ENCODE results near the gene HJURP.

Gene HJURP

DNA sequence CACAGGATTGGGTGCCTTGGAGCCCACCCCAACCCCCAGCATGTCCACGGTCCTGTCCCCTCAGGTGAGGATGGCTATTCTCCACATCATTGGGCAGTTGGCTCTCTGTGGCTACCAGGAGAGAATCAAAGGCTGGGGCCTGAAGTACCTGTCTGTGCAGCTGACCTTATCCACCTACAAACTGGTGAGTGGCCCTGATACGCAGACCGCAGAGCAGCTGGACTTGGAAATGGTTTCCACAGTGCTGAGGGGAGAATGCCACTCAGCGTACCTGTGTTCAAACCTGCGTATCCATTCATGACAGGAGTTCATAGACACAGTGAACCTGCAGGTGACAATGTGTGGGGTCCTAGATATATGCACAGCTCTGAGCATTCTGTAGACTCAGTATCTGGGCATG, 54.6 kb downstream of the HJURP start:
- H3K9me3 ChIP-seq (ENCODE audit: severe bottlenecking), result peaks cover 4% of the 10 kb centered on the region
- H3K4me3 ChIP-seq (ENCODE audit: low read depth, low read length), result no peak overlapping the region
- H3K27ac ChIP-seq, result no peak overlapping the region
- H3K27me3 ChIP-seq (ENCODE audit: insufficient read depth, low read depth, severe bottlenecking), result no peaks in the 10 kb centered on the region
- TF ChIP-seq, protein P1, sequence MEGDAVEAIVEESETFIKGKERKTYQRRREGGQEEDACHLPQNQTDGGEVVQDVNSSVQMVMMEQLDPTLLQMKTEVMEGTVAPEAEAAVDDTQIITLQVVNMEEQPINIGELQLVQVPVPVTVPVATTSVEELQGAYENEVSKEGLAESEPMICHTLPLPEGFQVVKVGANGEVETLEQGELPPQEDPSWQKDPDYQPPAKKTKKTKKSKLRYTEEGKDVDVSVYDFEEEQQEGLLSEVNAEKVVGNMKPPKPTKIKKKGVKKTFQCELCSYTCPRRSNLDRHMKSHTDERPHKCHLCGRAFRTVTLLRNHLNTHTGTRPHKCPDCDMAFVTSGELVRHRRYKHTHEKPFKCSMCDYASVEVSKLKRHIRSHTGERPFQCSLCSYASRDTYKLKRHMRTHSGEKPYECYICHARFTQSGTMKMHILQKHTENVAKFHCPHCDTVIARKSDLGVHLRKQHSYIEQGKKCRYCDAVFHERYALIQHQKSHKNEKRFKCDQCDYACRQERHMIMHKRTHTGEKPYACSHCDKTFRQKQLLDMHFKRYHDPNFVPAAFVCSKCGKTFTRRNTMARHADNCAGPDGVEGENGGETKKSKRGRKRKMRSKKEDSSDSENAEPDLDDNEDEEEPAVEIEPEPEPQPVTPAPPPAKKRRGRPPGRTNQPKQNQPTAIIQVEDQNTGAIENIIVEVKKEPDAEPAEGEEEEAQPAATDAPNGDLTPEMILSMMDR (IDR thresholded peaks at IDR 0.05; ENCODE audit: low read depth, low read length), result no peak
- DNase-seq, result no peak
- no peaks in the 10 kb centered on the region for H3K36me3 ChIP-seq

DNA sequence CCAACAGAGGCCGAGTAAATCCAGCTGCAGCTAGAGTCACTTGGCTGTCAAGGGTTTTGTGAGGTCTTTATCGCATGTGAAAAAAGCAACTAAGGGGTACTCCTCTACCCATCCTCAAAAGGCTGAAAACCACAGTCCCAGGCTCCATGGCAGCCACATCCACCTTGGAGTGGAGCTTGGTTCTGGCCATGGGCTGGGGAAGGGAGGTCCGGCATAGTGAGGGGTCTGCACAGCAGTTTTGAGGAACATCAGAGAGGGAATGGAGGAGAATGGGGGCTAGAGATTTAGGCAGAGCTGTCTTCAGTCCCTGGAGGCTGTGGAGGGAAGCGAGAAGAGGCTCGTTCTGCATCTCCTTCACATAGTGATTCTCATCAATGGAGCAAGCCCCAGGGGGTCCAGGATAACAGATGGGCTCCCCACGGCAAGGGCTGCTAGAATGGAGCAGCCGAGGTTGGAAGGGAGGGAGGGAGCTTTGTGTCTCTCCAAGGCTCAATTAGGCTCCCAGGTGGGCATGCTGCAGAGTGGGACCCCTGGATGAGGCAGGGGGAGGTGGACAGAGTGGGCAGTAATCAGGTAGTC, 55.2 kb downstream of the HJURP start:
- TF ChIP-seq, protein P1 (IDR thresholded peaks at IDR 0.05; ENCODE audit: low read depth, low read length), result no peak
- Histone ChIP-seq H3K4me3 (ENCODE audit: low read depth, low read length) (no peak overlapping the region), H3K27ac (no peak overlapping the region), H3K27me3 (ENCODE audit: insufficient read depth, low read depth, severe bottlenecking) (no peaks in the 10 kb centered on the region), H3K9me3 (ENCODE audit: severe bottlenecking) (peaks cover 4% of the 10 kb centered on the region), H3K36me3 (no peaks in the 10 kb centered on the region)
- DNase-seq, result peak; percentile 11

DNA sequence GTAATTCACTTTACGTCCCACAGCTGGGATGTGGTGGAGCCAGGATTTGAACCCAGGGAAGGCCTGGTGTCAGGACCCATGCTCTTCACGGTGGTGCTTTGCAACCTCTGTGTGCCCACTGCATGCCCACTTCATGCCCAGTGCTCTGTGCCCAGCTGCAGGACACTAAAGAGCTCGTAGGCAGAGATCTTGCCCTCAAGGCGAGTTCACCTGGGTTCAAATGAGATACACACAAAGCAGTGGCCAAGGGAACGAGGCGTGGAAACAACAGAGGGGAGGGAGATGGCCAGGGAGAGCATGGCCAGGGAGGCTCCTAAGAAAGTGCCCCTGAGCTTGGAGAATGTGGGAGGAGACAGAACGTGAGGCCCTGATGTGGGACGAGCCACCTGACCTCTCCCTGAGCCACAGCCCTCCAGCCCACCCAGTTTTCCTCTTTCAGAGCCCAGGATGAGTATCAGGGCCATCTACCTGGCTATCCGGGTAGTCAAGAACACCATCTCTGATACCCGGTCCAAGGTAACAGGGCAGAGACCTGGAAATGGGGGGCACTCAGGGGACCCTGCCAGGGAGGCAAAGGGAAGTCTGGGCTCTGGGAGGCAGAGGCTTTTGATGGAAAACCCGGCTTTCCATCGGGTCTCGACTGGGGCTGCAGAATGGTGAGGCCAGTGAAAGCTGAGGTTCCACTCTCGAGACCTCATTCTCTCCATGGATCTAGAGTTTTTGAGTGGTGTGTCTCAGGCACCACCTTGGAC, 55.8 kb downstream of the HJURP start:
- no peak overlapping the region for H3K4me3 ChIP-seq (ENCODE audit: low read depth, low read length)
- H3K9me3 ChIP-seq (ENCODE audit: severe bottlenecking), result peaks cover 4% of the 10 kb centered on the region
- TF ChIP-seq, protein P1 (IDR thresholded peaks at IDR 0.05; ENCODE audit: low read depth, low read length), result no peak
- no peaks in the 10 kb centered on the region for H3K27me3 ChIP-seq (ENCODE audit: insufficient read depth, low read depth, severe bottlenecking)
- DNase-seq, result peak; percentile 1
- no peak overlapping the region for H3K27ac ChIP-seq
- H3K36me3 ChIP-seq, result no peaks in the 10 kb centered on the region

DNA sequence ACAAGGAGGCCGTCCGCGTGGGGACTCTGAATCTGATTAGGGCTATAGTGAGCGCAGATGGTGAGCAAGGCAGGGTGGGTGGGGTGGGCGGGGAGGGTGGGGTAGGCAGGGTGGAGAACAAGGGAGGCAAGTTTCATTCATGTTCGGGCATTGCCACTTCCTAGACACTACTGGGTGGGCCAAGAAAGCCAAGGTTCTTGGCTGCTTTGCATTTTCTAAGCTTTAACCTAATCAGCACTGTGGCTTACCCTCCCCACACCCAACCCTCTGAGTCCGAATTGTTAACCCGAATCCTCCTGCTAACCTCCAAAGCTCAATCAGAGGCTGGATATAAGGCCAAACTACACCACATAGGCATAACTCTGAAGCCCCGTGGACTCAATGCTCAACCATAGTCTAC, 58.1 kb downstream of the HJURP start:
- no peak overlapping the region for H3K27ac ChIP-seq
- DNase-seq, result no peak
- no peaks in the 10 kb centered on the region for H3K27me3 ChIP-seq (ENCODE audit: insufficient read depth, low read depth, severe bottlenecking)
- TF ChIP-seq, protein P1 (IDR thresholded peaks at IDR 0.05; ENCODE audit: low read depth, low read length), result no peak
- no peak overlapping the region for H3K4me3 ChIP-seq (ENCODE audit: low read depth, low read length)
- no peaks in the 10 kb centered on the region for H3K36me3 ChIP-seq
- peaks cover 4% of the 10 kb centered on the region for H3K9me3 ChIP-seq (ENCODE audit: severe bottlenecking)

DNA sequence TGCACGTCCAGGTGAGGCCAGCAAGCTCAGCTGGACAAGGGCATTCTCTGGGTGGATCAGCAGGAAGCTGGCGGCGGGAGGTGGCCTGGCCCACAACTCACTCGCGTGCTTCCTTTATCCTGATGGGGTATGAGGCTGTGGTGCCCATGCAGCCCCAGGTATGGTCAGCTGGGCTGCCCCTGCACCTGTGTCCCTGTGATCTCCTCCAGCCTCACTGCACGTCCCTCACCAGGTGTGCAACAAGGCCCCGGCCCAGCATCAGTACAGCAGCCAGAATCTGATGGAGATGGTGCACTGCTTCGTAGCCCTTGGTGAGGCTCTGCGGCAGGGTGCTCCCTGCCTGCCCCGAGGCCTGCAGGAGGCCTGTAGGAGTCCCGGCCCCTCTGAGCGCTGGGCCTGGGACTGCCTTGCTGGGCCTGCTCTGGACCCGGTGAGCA, 58.6 kb downstream of the HJURP start:
- no peak overlapping the region for H3K27ac ChIP-seq
- DNase-seq, result no peak
- H3K36me3 ChIP-seq, result no peaks in the 10 kb centered on the region
- TF ChIP-seq, protein P1 (IDR thresholded peaks at IDR 0.05; ENCODE audit: low read depth, low read length), result no peak
- peaks cover 4% of the 10 kb centered on the region for H3K9me3 ChIP-seq (ENCODE audit: severe bottlenecking)
- no peak overlapping the region for H3K4me3 ChIP-seq (ENCODE audit: low read depth, low read length)
- H3K27me3 ChIP-seq (ENCODE audit: insufficient read depth, low read depth, severe bottlenecking), result no peaks in the 10 kb centered on the region
